Measurements from ENCODE around the gene EML4.

Gene EML4

GRCh38 chr2:42180300-42180699 lies 11.1 kb downstream of the EML4 start:
- no peak for TF ChIP-seq GATA2 (IDR thresholded peaks at IDR 0.05; ENCODE audit: low read depth, low read length)
- no peak for TF ChIP-seq GATA3 (IDR thresholded peaks at IDR 0.05; ENCODE audit: low read depth, low read length)

GRCh38 chr2:42182654-42183308 lies 13.6 kb downstream of the EML4 start:
- TF ChIP-seq GATA3 (IDR thresholded peaks at IDR 0.05; ENCODE audit: low read depth, low read length): no peak

- TF ChIP-seq GATA2 (IDR thresholded peaks at IDR 0.05; ENCODE audit: low read depth, low read length) (no peak), GATA3 (IDR thresholded peaks at IDR 0.05; ENCODE audit: low read depth, low read length) (no peak)
These were observed 14.6 kb downstream of the EML4 start for GRCh38 chr2:42183775-42184174.

GRCh38 chr2:42184346-42184745 lies 15.2 kb downstream of the EML4 start:
- TF ChIP-seq GATA2 (IDR thresholded peaks at IDR 0.05; ENCODE audit: low read depth, low read length): no peak
- no peak for TF ChIP-seq GATA3 (IDR thresholded peaks at IDR 0.05; ENCODE audit: low read depth, low read length)

GRCh38 chr2:42185220-42185921 lies 16.2 kb downstream of the EML4 start:
- TF ChIP-seq GATA2 (IDR thresholded peaks at IDR 0.05; ENCODE audit: low read depth, low read length) (no peak), GATA3 (IDR thresholded peaks at IDR 0.05; ENCODE audit: low read depth, low read length) (no peak)

- TF ChIP-seq GATA3 (IDR thresholded peaks at IDR 0.05; ENCODE audit: low read depth, low read length): no peak
- TF ChIP-seq GATA2 (IDR thresholded peaks at IDR 0.05; ENCODE audit: low read depth, low read length): no peak
These were observed 17.2 kb downstream of the EML4 start for GRCh38 chr2:42186366-42186765.

GRCh38 chr2:42186945-42187632 lies 17.9 kb downstream of the EML4 start:
- TF ChIP-seq GATA2 (IDR thresholded peaks at IDR 0.05; ENCODE audit: low read depth, low read length): no peak
- no peak for TF ChIP-seq GATA3 (IDR thresholded peaks at IDR 0.05; ENCODE audit: low read depth, low read length)

- TF ChIP-seq GATA2 (IDR thresholded peaks at IDR 0.05; ENCODE audit: low read depth, low read length): no peak
- no peak for TF ChIP-seq GATA3 (IDR thresholded peaks at IDR 0.05; ENCODE audit: low read depth, low read length)
These were observed 18.7 kb downstream of the EML4 start for GRCh38 chr2:42187886-42188285.

GRCh38 chr2:42189235-42189566 lies 20.0 kb downstream of the EML4 start:
- TF ChIP-seq GATA3 (IDR thresholded peaks at IDR 0.05; ENCODE audit: low read depth, low read length): no peak

GRCh38 chr2:42190191-42190590 lies 21.0 kb downstream of the EML4 start:
- TF ChIP-seq GATA2 (IDR thresholded peaks at IDR 0.05; ENCODE audit: low read depth, low read length) (no peak), GATA3 (IDR thresholded peaks at IDR 0.05; ENCODE audit: low read depth, low read length) (no peak)

GRCh38 chr2:42191285-42192009 lies 22.3 kb downstream of the EML4 start:
- TF ChIP-seq GATA3 (IDR thresholded peaks at IDR 0.05; ENCODE audit: low read depth, low read length) (no peak), GATA2 (IDR thresholded peaks at IDR 0.05; ENCODE audit: low read depth, low read length) (no peak)

- TF ChIP-seq GATA2 (IDR thresholded peaks at IDR 0.05; ENCODE audit: low read depth, low read length): no peak
- no peak for TF ChIP-seq GATA3 (IDR thresholded peaks at IDR 0.05; ENCODE audit: low read depth, low read length)
These were observed 22.8 kb downstream of the EML4 start for GRCh38 chr2:42192010-42192373.

- TF ChIP-seq GATA3 (IDR thresholded peaks at IDR 0.05; ENCODE audit: low read depth, low read length) (no peak), GATA2 (IDR thresholded peaks at IDR 0.05; ENCODE audit: low read depth, low read length) (no peak)
These were observed 23.8 kb downstream of the EML4 start for GRCh38 chr2:42192652-42193566.

Measured in SH-SY5Y (cell line).